PC-9 (cell line): ENCODE data around the gene PDE4B. TPM values are rescaled to one million over a fixed set of nuclear protein-coding genes. Genes with fewer than 3 reads are reported as not detected.

Source experiments
- BruUV-seq: library from RNA; stranded (reverse); fragments of 400-500 nt; replicated peaks from 2 replicates; lab custom pipeline; 2021; lab: Mats Ljungman, UMichigan
- CTCF ChIA-PET: fragments of 300-600 bp; sonication (Branson Sonifier 250); formaldehyde crosslinking; loops from one replicate; lab custom pipeline; 2022; ENCODE audit warnings: antibody characterized with exemption; lab: Charles Lee
- POLR2A ChIA-PET: fragments of 300-600 bp; sonication (Branson Sonifier 250); formaldehyde crosslinking; loops from one replicate; lab custom pipeline; 2022; ENCODE audit warnings: antibody characterized with exemption; ENCODE audit not compliant: unreplicated experiment; lab: Charles Lee
- DNase-seq, 2 experiments: peaks; one replicate each; pipeline versions ENCODE4 v3.0.0 to v3.0.0-alpha.2; 2015 to 2022; ENCODE audit warnings: mixed read lengths in 1 of 2
- H2AFZ ChIP-seq: fragments of 200-600 bp; sonication (generic); 2 replicates; pipeline ENCODE4 v1.8.1; 2017; ENCODE audit warnings: antibody characterized with exemption
- H3F3A ChIP-seq: fragments of 200-600 bp; sonication (generic); 2 replicates; pipeline ENCODE4 v1.8.1; 2017; ENCODE audit warnings: antibody characterized with exemption, mild to moderate bottlenecking, low read depth; ENCODE audit not compliant: insufficient read depth
- H3K27ac ChIP-seq: fragments of 200-600 bp; sonication (generic); 2 replicates; pipeline ENCODE4 v1.6.1; 2016; ENCODE audit warnings: mixed run types
- H3K27me3 ChIP-seq: fragments of 200-600 bp; sonication (generic); 2 replicates; pipeline ENCODE4 v1.6.1; 2016; ENCODE audit warnings: low read depth, mixed run types; ENCODE audit not compliant: insufficient read depth
- H3K36me3 ChIP-seq: fragments of 200-600 bp; sonication (generic); 2 replicates; pipeline ENCODE4 v1.6.1; 2016; ENCODE audit warnings: low read depth, mixed run types
- H3K4me1 ChIP-seq: fragments of 200-600 bp; sonication (generic); replicated peaks from 2 replicates; pipeline ENCODE4 v1.6.1; 2016; ENCODE audit warnings: mixed run types; ENCODE audit not compliant: insufficient read depth
- H3K4me2 ChIP-seq: fragments of 200-600 bp; sonication (generic); 2 replicates; pipeline ENCODE4 v1.6.1; 2017; ENCODE audit warnings: mixed run types
- H3K4me3 ChIP-seq: fragments of 200-600 bp; sonication (generic); 2 replicates; pipeline ENCODE4 v1.6.1; 2016; ENCODE audit warnings: mixed run types
- H3K79me2 ChIP-seq: fragments of 200-600 bp; sonication (generic); 2 replicates; pipeline ENCODE4 v1.6.1; 2017; ENCODE audit warnings: low read depth, mixed run types
- H3K9me2 ChIP-seq: fragments of 200-600 bp; sonication (generic); 2 replicates; pipeline ENCODE4 v1.8.1; 2017; ENCODE audit warnings: mild to moderate bottlenecking; ENCODE audit not compliant: insufficient read depth
- H3K9me3 ChIP-seq: fragments of 200-600 bp; sonication (generic); 2 replicates; pipeline ENCODE4 v1.8.1; 2016; ENCODE audit warnings: low read depth; ENCODE audit not compliant: insufficient read depth
- H4K20me1 ChIP-seq: fragments of 200-600 bp; sonication (generic); 2 replicates; pipeline ENCODE4 v1.8.1; 2017; ENCODE audit not compliant: insufficient read depth
- EZH2 ChIP-seq: fragments of 200-600 bp; sonication (generic); IDR thresholded peaks from 2 replicates; pipeline ENCODE4 v1.8.0; 2017; ENCODE audit warnings: antibody characterized with exemption, low read depth
- intact Hi-C: fragments of 100-400 bp; cut with micrococcal nuclease; formaldehyde crosslinking; loops from one replicate; pipeline ENCODE4 v1.10.0; 2022; ENCODE audit not compliant: unreplicated experiment
- total RNA-seq: library from RNA; stranded (reverse); gene quantifications from 2 replicates; pipeline ENCODE4 v1.2.3, GENCODE V29; 2021
- TF ChIP-seq, protein P1 (sequence below): fragments of 200-600 bp; sonication (generic); conservative IDR thresholded peaks from 2 replicates; pipeline ENCODE4 v1.6.1; 2017; ENCODE audit warnings: mixed run types, antibody characterized with exemption, mild to moderate bottlenecking, moderate library complexity

The PDE4B gene
- total RNA-seq, 1 experiment from 2014 or later: 1.3 TPM

DNA sequence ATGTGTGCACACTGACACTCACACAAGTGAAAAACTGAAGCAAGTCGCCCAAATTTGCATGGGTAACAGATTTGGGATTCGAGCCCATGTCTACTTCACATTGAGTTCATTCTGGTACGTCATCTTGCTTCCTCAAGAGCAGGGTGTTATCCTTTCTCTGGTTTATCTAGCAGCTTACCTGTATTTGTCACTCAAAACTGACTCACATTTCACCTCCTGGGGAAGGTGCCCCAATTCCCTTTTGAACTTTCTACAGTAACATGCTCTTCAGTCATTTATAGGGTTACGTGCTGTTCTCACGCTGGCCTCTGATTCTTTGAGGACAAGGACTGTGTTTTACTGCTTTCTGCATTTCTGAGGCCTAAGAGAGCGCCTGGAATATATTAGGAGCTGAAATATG lies 162.8 kb downstream of the PDE4B start:
- H2AFZ ChIP-seq: no peak overlapping the region
- H3K4me2 ChIP-seq: no peak overlapping the region
- H3F3A ChIP-seq: no peaks in the 10 kb centered on the region
- intact Hi-C loops: loop anchor here (5.0 to 10.0 kb wide), 2 partner anchors 718 to 891 kb away; no protein-coding TSS in a partner anchor
- BruUV-seq: no TSS peak
- H3K9me2 ChIP-seq: no peaks in the 10 kb centered on the region
- no peaks in the 10 kb centered on the region for H3K27me3 ChIP-seq
- POLR2A ChIA-PET: no interaction called here
- no peaks in the 10 kb centered on the region for H3K79me2 ChIP-seq
- no peak overlapping the region for H3K4me3 ChIP-seq
- no peaks in the 10 kb centered on the region for H3K36me3 ChIP-seq
- no peak for DNase-seq
- no peaks in the 10 kb centered on the region for H3K9me3 ChIP-seq
- TF ChIP-seq, protein P1, sequence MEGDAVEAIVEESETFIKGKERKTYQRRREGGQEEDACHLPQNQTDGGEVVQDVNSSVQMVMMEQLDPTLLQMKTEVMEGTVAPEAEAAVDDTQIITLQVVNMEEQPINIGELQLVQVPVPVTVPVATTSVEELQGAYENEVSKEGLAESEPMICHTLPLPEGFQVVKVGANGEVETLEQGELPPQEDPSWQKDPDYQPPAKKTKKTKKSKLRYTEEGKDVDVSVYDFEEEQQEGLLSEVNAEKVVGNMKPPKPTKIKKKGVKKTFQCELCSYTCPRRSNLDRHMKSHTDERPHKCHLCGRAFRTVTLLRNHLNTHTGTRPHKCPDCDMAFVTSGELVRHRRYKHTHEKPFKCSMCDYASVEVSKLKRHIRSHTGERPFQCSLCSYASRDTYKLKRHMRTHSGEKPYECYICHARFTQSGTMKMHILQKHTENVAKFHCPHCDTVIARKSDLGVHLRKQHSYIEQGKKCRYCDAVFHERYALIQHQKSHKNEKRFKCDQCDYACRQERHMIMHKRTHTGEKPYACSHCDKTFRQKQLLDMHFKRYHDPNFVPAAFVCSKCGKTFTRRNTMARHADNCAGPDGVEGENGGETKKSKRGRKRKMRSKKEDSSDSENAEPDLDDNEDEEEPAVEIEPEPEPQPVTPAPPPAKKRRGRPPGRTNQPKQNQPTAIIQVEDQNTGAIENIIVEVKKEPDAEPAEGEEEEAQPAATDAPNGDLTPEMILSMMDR: no peak
- no peak for TF ChIP-seq EZH2
- CTCF ChIA-PET: interaction anchor here (2.6 kb wide), 1 partner anchor 287 kb away, joined by 7 read pairs; no protein-coding TSS in a partner anchor
- no peaks in the 10 kb centered on the region for H4K20me1 ChIP-seq
- H3K4me1 ChIP-seq: no peaks in the 10 kb centered on the region
- no peak overlapping the region for H3K27ac ChIP-seq

GRCh38 chr1:65958561-65959350 lies 166.1 kb downstream of the PDE4B start:
- H3K79me2 ChIP-seq: no peaks in the 10 kb centered on the region
- no peaks in the 10 kb centered on the region for H3K27me3 ChIP-seq
- no peaks in the 10 kb centered on the region for H3K9me2 ChIP-seq
- H3K4me1 ChIP-seq: no peaks in the 10 kb centered on the region
- no peaks in the 10 kb centered on the region for H3K9me3 ChIP-seq
- POLR2A ChIA-PET: no interaction called here
- H3K36me3 ChIP-seq: no peaks in the 10 kb centered on the region
- no peaks in the 10 kb centered on the region for H4K20me1 ChIP-seq
- TF ChIP-seq EZH2: no peak
- TF ChIP-seq, protein P1: peak; percentile 85
- no peak overlapping the region for H3K27ac ChIP-seq
- CTCF ChIA-PET: interaction anchor here (1.4 kb wide), 1 partner anchor 284 kb away, joined by 7 read pairs; no protein-coding TSS in a partner anchor
- no peak overlapping the region for H3K4me3 ChIP-seq
- BruUV-seq: no TSS peak
- no peaks in the 10 kb centered on the region for H3F3A ChIP-seq
- H2AFZ ChIP-seq: no peak overlapping the region
- DNase-seq: no peak
- no peak overlapping the region for H3K4me2 ChIP-seq
- intact Hi-C loops: loop anchor here (1.0 to 10.0 kb wide), 5 partner anchors 284 to 894 kb away; no protein-coding TSS in a partner anchor

DNA sequence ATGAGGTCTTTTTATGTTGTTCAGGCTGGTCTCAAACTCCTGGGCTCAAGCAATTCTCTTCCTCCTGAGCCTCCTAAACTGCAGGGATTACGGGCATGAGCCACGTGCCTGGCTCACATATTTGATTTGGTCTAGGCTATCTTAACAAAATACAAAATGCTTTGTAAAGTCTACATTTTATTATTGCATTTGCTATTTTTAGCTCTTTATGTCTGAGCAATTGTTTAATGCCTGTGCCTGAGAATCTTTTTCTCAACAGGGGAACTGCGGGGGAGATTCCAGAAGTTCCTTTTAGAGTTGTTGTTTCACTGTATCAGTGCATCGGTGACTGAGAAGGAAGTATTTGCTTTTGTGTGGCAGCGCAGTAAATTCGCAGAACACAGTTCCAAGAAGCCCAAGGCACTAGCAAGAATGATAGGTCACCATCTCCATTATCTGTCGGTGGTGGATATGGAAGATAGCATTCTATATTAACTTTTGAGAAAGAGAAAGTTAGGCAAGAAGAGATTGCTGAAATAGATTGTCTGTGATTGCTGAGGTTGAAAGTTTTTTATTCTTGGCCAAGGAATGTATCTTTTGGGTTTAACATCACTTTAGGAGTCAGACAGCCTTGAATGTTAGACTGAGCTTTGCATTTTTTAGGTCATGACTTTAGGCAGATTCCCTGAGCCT lies 167.3 kb downstream of the PDE4B start:
- CTCF ChIA-PET: interaction anchor here (1.3 to 1.4 kb wide), 2 partner anchors 282 to 486 kb away, joined by 4 to 7 read pairs; no protein-coding TSS in a partner anchor
- no peak for DNase-seq
- no TSS peak for BruUV-seq

More for the DNA sequence above, 167.3 kb downstream of the PDE4B start:
- no peaks in the 10 kb centered on the region for H3F3A ChIP-seq
- H3K36me3 ChIP-seq: no peaks in the 10 kb centered on the region
- no peaks in the 10 kb centered on the region for H3K9me2 ChIP-seq
- H3K27ac ChIP-seq: no peak overlapping the region
- H3K4me3 ChIP-seq: no peak overlapping the region
- no peaks in the 10 kb centered on the region for H4K20me1 ChIP-seq
- H3K79me2 ChIP-seq: no peaks in the 10 kb centered on the region
- H3K4me2 ChIP-seq: no peak overlapping the region
- no peaks in the 10 kb centered on the region for H3K9me3 ChIP-seq
- POLR2A ChIA-PET: interaction anchor here (0.6 kb wide), 2 partner anchors 19 to 211 kb away, joined by 3 to 5 read pairs; no protein-coding TSS in a partner anchor
- TF ChIP-seq, protein P1: no peak
- no peak for TF ChIP-seq EZH2
- no peaks in the 10 kb centered on the region for H3K4me1 ChIP-seq
- no peaks in the 10 kb centered on the region for H3K27me3 ChIP-seq
- H2AFZ ChIP-seq: no peak overlapping the region
- intact Hi-C loops: loop anchor here (1.0 to 10.0 kb wide), 5 partner anchors 282 to 895 kb away; no protein-coding TSS in a partner anchor
